HUES64 (cell line): ENCODE data around the gene SLC16A7. TPM values are rescaled to one million over a fixed set of nuclear protein-coding genes. Genes with fewer than 3 reads are reported as not detected.

ENCODE experiments used
- H3K27ac ChIP-seq: 2 replicates; pipeline ENCODE4 v1.7.0; 2013; ENCODE audit warnings: low read depth, low read length, inconsistent platforms
- H3K27me3 ChIP-seq: 2 replicates; pipeline ENCODE4 v1.6.1; 2013; ENCODE audit warnings: mild to moderate bottlenecking, low read length; ENCODE audit not compliant: insufficient read depth
- H3K36me3 ChIP-seq: 2 replicates; pipeline ENCODE4 v1.6.1; 2013; ENCODE audit warnings: mild to moderate bottlenecking, low read length; ENCODE audit not compliant: insufficient read depth
- H3K4me1 ChIP-seq: 2 replicates; pipeline ENCODE4 v1.6.1; 2013; ENCODE audit warnings: mild to moderate bottlenecking, low read length, moderate library complexity; ENCODE audit not compliant: insufficient read depth
- H3K4me3 ChIP-seq: 2 replicates; pipeline ENCODE4 v1.5.1; 2013; ENCODE audit warnings: mild to moderate bottlenecking, low read length, moderate library complexity
- H3K9ac ChIP-seq: 2 replicates; pipeline ENCODE4 v1.6.1; 2013; ENCODE audit warnings: mild to moderate bottlenecking, low read depth, low read length
- H3K9me3 ChIP-seq: 2 replicates; pipeline ENCODE4 v1.6.1; 2013; ENCODE audit warnings: low read depth, low read length; ENCODE audit not compliant: insufficient read depth
- WGBS: fragments of 150-250, 120-280 bp; methylation state at CpG from one replicate; pipeline ENCODE4 v1.1.7; 2013; ENCODE audit warnings: missing lambda C conversion rate; 5-methylcytosine and 5-hydroxymethylcytosine counted together
- polyA plus RNA-seq, 2 experiments: library from polyadenylated mRNA; stranded (reverse); fragments of 50-300 nt; gene quantifications; one replicate each; pipeline ENCODE4 v1.2.3, GENCODE V29; 2013

SLC16A7 gene
- polyA plus RNA-seq (2013, experiment 1 of 2) = 1.2 TPM
- polyA plus RNA-seq (2013, experiment 2 of 2) = 1.7 TPM

GRCh38 chr12:59595883-59596540, at the start of gene SLC16A7:
Gene SLC16A7, plus strand, starts transcription at chr12:59596029. Its CDS starts 108,773 bp downstream, at chr12:59704802.
- peak within 1 kb of the TSS; percentile 58 for H3K4me3 ChIP-seq
- WGBS = under 1% methylated on average over 61 of the region's 61 CpGs
- H3K27ac ChIP-seq = no peak within 1 kb of the TSS
- H3K9me3 ChIP-seq = no peaks in the 10 kb centered on the region
- H3K27me3 ChIP-seq = peaks cover 34% of the 10 kb centered on the region
- no peaks in the 10 kb centered on the region for H3K36me3 ChIP-seq
- H3K9ac ChIP-seq = peak within 1 kb of the TSS; percentile 50
- peaks cover 8% of the 10 kb centered on the region; the same call in 1 of the 2 replicates for H3K4me1 ChIP-seq

- Histone ChIP-seq H3K4me3 (no peak overlapping the region), H3K27ac (no peak overlapping the region), H3K4me1 (no peaks in the 10 kb centered on the region), H3K9me3 (no peaks in the 10 kb centered on the region), H3K36me3 (no peaks in the 10 kb centered on the region), H3K27me3 (no peaks in the 10 kb centered on the region), H3K9ac (no peak overlapping the region)
- WGBS = 78% methylated on average over 3 of the region's 3 CpGs
Observed at GRCh38 chr12:59548930-59549329, 46.9 kb upstream of the SLC16A7 start.

- H3K9ac ChIP-seq = no peak overlapping the region
- H3K36me3 ChIP-seq = no peaks in the 10 kb centered on the region
- WGBS = 98% methylated on average over 2 of the region's 2 CpGs
- no peak overlapping the region for H3K27ac ChIP-seq
- no peaks in the 10 kb centered on the region for H3K4me1 ChIP-seq
- no peaks in the 10 kb centered on the region for H3K9me3 ChIP-seq
- no peaks in the 10 kb centered on the region for H3K27me3 ChIP-seq
- H3K4me3 ChIP-seq = no peak overlapping the region
Observed at GRCh38 chr12:59559696-59560095, 36.1 kb upstream of the SLC16A7 start.

GRCh38 chr12:59570145-59570544, 25.7 kb upstream of the SLC16A7 start:
- WGBS = 87% methylated on average over 5 of the region's 5 CpGs
- H3K4me3 ChIP-seq = no peak overlapping the region
- H3K9me3 ChIP-seq = no peaks in the 10 kb centered on the region
- H3K9ac ChIP-seq = no peak overlapping the region
- H3K27ac ChIP-seq = no peak overlapping the region
- H3K4me1 ChIP-seq = no peaks in the 10 kb centered on the region
- H3K36me3 ChIP-seq = no peaks in the 10 kb centered on the region
- no peaks in the 10 kb centered on the region for H3K27me3 ChIP-seq

- no peak overlapping the region for H3K4me3 ChIP-seq
- no peaks in the 10 kb centered on the region for H3K36me3 ChIP-seq
- no peaks in the 10 kb centered on the region for H3K27me3 ChIP-seq
- no peaks in the 10 kb centered on the region for H3K9me3 ChIP-seq
- no peak overlapping the region for H3K9ac ChIP-seq
- H3K27ac ChIP-seq = no peak overlapping the region
- no peaks in the 10 kb centered on the region for H3K4me1 ChIP-seq
Observed at GRCh38 chr12:59574406-59574805, 21.4 kb upstream of the SLC16A7 start.

- Histone ChIP-seq H3K27me3 (no peaks in the 10 kb centered on the region), H3K36me3 (no peaks in the 10 kb centered on the region), H3K4me3 (no peak overlapping the region), H3K9ac (no peak overlapping the region), H3K9me3 (no peaks in the 10 kb centered on the region), H3K27ac (no peak overlapping the region), H3K4me1 (no peaks in the 10 kb centered on the region)
- WGBS = no CpG with 5 or more reads among the region's 2 CpGs
Observed at GRCh38 chr12:59575826-59576225, 20.0 kb upstream of the SLC16A7 start.

GRCh38 chr12:59578254-59578653, 17.6 kb upstream of the SLC16A7 start:
- H3K27me3 ChIP-seq = no peaks in the 10 kb centered on the region
- H3K4me1 ChIP-seq = no peaks in the 10 kb centered on the region
- no peak overlapping the region for H3K9ac ChIP-seq
- H3K27ac ChIP-seq = no peak overlapping the region
- H3K4me3 ChIP-seq = no peak overlapping the region
- no peaks in the 10 kb centered on the region for H3K36me3 ChIP-seq
- no peaks in the 10 kb centered on the region for H3K9me3 ChIP-seq
- 83% methylated on average over 1 of the region's 1 CpG for WGBS

- Histone ChIP-seq H3K27me3 (no peaks in the 10 kb centered on the region), H3K4me1 (no peaks in the 10 kb centered on the region), H3K9me3 (no peaks in the 10 kb centered on the region), H3K27ac (no peak overlapping the region), H3K4me3 (no peak overlapping the region), H3K9ac (no peak overlapping the region), H3K36me3 (no peaks in the 10 kb centered on the region)
- WGBS = 84% methylated on average over 2 of the region's 2 CpGs
Observed at GRCh38 chr12:59579631-59580030, 16.2 kb upstream of the SLC16A7 start.

- H3K9me3 ChIP-seq = no peaks in the 10 kb centered on the region
- H3K9ac ChIP-seq = no peak overlapping the region
- 90% methylated on average over 2 of the region's 2 CpGs for WGBS
- H3K4me3 ChIP-seq = no peak overlapping the region
- no peaks in the 10 kb centered on the region for H3K27me3 ChIP-seq
- H3K4me1 ChIP-seq = no peaks in the 10 kb centered on the region
- no peaks in the 10 kb centered on the region for H3K36me3 ChIP-seq
- H3K27ac ChIP-seq = no peak overlapping the region
Observed at GRCh38 chr12:59580050-59580449, 15.8 kb upstream of the SLC16A7 start.

GRCh38 chr12:59583003-59583712, 12.7 kb upstream of the SLC16A7 start:
- no CpG with 5 or more reads among the region's 1 CpG for WGBS
- Histone ChIP-seq H3K4me1 (no peaks in the 10 kb centered on the region), H3K4me3 (no peak overlapping the region), H3K36me3 (no peaks in the 10 kb centered on the region), H3K27ac (no peak overlapping the region), H3K27me3 (no peaks in the 10 kb centered on the region), H3K9ac (no peak overlapping the region), H3K9me3 (no peaks in the 10 kb centered on the region)

GRCh38 chr12:59587710-59588109, 8.1 kb upstream of the SLC16A7 start:
- H3K9ac ChIP-seq = no peak overlapping the region
- no peaks in the 10 kb centered on the region for H3K9me3 ChIP-seq
- WGBS = no CpG with 5 or more reads among the region's 1 CpG
- no peaks in the 10 kb centered on the region for H3K36me3 ChIP-seq
- H3K27ac ChIP-seq = no peak overlapping the region
- H3K4me3 ChIP-seq = no peak overlapping the region
- no peaks in the 10 kb centered on the region for H3K27me3 ChIP-seq
- no peaks in the 10 kb centered on the region for H3K4me1 ChIP-seq
